K562 (cell line): ENCODE results near the gene PLCD1. TPM values are rescaled to one million over a fixed set of nuclear protein-coding genes. Genes with fewer than 3 reads are reported as not detected.
A peak's percentile ranks its signal among the peaks of the same experiment; 100 is the strongest.

ENCODE experiments used
- ARHGAP35 ChIP-seq: fragments of 450-650 bp; IDR thresholded peaks from 2 replicates; pipeline ENCODE4 v1.6.1; 2018; ENCODE audit not compliant: partially characterized antibody
- CBFA2T2 ChIP-seq: fragments of 450-650 bp; conservative IDR thresholded peaks from 2 replicates; pipeline ENCODE4 v1.6.1; 2017; ENCODE audit warnings: mild to moderate bottlenecking
- CREB3 ChIP-seq: fragments of 450-650 bp; conservative IDR thresholded peaks from 2 replicates; pipeline ENCODE4 v1.6.1; 2016; ENCODE audit warnings: missing genetic modification characterization, low read depth, mild to moderate bottlenecking, missing compliant biosample characterization, moderate library complexity
- ELF1 ChIP-seq: fragments of 200-800 bp; sonication (Bioruptor generic); IDR thresholded peaks from 2 replicates; pipeline ENCODE4 v1.6.1; 2016; ENCODE audit warnings: missing genetic modification characterization, missing compliant biosample characterization
- HOXB6 ChIP-seq: fragments of 250-450 bp; sonication (Bioruptor Pico); IDR thresholded peaks from 2 replicates; pipeline ENCODE4 v1.5.1; 2022; ENCODE audit warnings: mild to moderate bottlenecking, borderline replicate concordance
- LCOR ChIP-seq: sonication (generic); formaldehyde crosslinking; IDR thresholded peaks from 2 replicates; pipeline ENCODE4 v1.8.0; 2022; ENCODE audit warnings: mild to moderate bottlenecking, missing genetic modification reagents
- NCOR1 ChIP-seq: fragments of 450-650 bp; IDR thresholded peaks from 2 replicates; pipeline ENCODE4 v1.6.1; 2016; ENCODE audit warnings: mild to moderate bottlenecking, moderate library complexity
- RB1 ChIP-seq: fragments of 450-650 bp; IDR thresholded peaks from 2 replicates; pipeline ENCODE4 v1.6.1; 2017; ENCODE audit warnings: low read depth, mild to moderate bottlenecking
- RREB1 ChIP-seq: fragments of 250-450 bp; sonication (Bioruptor Pico); IDR thresholded peaks from 2 replicates; pipeline ENCODE4 v1.4.0; 2020
- ZNF77 ChIP-seq: fragments of 250-450 bp; sonication (Bioruptor Pico); IDR thresholded peaks from 2 replicates; pipeline ENCODE4 v1.5.0; 2020
- polyA plus RNA-seq, 8 experiments: library from polyadenylated mRNA; depleted of rRNA in 4 of 8; stranded (reverse) in 5 of 8; unstranded in 3 of 8; fragments of >200 nt; fragmentation: Nextera tagmentation in 2 of 8; fragmentation: Illumina TruSeq in 1 of 8; extraction: Ambion mirVana in 2 of 8; extraction: Trizol in 1 of 8; gene quantifications; 2 replicates each; pipeline versions ENCODE4 v1.2.1 to v1.2.3, GENCODE V29; 2011 to 2014; ENCODE audit warnings: inconsistent platforms in 1 of 8, missing spikeins in 1 of 8
- total RNA-seq, 7 experiments: library from RNA; depleted of rRNA in 6 of 7; stranded (reverse); fragments of >200 nt in 6 of 7; fragmentation: Illumina TruSeq in 2 of 7; extraction: Trizol in 2 of 7; gene quantifications; 2 replicates each; pipeline versions ENCODE4 v1.2.1 to v1.2.3, GENCODE V29; 2011 to 2021; ENCODE audit warnings: low replicate concordance in 1 of 7
- TF ChIP-seq, protein P1 (sequence below): fragments of 450-650 bp; IDR thresholded peaks from 2 replicates; pipeline ENCODE4 v1.6.1; 2018; ENCODE audit warnings: mild to moderate bottlenecking, low read depth; ENCODE audit not compliant: partially characterized antibody
- TF ChIP-seq, protein P2 (sequence below), 2 experiments: fragments of 450-650 bp; formaldehyde crosslinking in 1 of 2; IDR thresholded peaks; 2 replicates each; pipeline versions ENCODE4 v1.4.0 to v1.6.1; 2014 to 2020; ENCODE audit warnings: mild to moderate bottlenecking in 2 of 2, borderline replicate concordance in 1 of 2, low read depth in 1 of 2

The PLCD1 gene
- total and polyA plus RNA-seq, 9 of the 15 experiments (the other 6 are each of a cell fraction or from before 2014, with no cell fraction given), result 5.4 to 209 (median 116) TPM

DNA sequence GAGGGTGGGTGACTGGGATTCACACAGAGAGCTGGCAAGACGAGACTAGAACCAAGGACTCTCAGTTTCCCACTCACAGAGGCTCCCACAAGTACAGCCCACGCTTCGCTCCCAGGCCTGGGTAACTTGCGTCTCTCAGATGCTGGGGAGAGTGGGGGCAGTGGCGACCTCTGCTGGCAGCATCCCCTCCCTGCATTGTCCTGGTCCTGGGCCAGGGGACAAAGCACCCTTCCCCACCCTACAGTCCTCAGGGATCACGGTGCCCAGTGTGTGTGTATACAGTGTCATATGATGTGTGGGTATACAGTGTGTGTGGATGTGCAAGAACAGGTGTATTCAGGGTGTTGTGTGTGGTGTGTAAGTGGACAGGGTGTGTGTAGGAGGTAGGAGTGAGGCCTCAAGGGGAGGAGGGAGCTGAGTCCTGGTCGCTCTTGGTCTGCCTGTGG is 26.0 kb downstream of the PLCD1 start (continued):
- TF ChIP-seq RREB1 (CRISPR knock-in tag) (no peak), HOXB6 (CRISPR knock-in tag) (no peak), NCOR1 (no peak), ELF1 (tag) (no peak), CBFA2T2 (no peak), ARHGAP35 (peak; percentile 43), LCOR (CRISPR knock-in tag) (no peak), CREB3 (tag) (no peak), ZNF77 (CRISPR knock-in tag) (no peak), RB1 (peak; percentile 46; the same call in 1 of the 2 replicates)
- TF ChIP-seq, protein P1, sequence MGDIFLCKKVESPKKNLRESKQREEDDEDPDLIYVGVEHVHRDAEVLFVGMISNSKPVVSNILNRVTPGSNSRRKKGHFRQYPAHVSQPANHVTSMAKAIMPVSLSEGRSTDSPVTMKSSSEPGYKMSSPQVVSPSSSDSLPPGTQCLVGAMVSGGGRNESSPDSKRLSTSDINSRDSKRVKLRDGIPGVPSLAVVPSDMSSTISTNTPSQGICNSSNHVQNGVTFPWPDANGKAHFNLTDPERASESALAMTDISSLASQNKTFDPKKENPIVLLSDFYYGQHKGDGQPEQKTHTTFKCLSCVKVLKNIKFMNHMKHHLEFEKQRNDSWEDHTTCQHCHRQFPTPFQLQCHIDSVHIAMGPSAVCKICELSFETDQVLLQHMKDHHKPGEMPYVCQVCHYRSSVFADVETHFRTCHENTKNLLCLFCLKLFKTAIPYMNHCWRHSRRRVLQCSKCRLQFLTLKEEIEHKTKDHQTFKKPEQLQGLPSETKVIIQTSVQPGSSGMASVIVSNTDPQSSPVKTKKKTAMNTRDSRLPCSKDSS, result no peak
- TF ChIP-seq, protein P2, sequence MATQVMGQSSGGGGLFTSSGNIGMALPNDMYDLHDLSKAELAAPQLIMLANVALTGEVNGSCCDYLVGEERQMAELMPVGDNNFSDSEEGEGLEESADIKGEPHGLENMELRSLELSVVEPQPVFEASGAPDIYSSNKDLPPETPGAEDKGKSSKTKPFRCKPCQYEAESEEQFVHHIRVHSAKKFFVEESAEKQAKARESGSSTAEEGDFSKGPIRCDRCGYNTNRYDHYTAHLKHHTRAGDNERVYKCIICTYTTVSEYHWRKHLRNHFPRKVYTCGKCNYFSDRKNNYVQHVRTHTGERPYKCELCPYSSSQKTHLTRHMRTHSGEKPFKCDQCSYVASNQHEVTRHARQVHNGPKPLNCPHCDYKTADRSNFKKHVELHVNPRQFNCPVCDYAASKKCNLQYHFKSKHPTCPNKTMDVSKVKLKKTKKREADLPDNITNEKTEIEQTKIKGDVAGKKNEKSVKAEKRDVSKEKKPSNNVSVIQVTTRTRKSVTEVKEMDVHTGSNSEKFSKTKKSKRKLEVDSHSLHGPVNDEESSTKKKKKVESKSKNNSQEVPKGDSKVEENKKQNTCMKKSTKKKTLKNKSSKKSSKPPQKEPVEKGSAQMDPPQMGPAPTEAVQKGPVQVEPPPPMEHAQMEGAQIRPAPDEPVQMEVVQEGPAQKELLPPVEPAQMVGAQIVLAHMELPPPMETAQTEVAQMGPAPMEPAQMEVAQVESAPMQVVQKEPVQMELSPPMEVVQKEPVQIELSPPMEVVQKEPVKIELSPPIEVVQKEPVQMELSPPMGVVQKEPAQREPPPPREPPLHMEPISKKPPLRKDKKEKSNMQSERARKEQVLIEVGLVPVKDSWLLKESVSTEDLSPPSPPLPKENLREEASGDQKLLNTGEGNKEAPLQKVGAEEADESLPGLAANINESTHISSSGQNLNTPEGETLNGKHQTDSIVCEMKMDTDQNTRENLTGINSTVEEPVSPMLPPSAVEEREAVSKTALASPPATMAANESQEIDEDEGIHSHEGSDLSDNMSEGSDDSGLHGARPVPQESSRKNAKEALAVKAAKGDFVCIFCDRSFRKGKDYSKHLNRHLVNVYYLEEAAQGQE (IDR thresholded peaks at IDR 0.05; ENCODE audit: borderline replicate concordance), result peak; percentile 86
- TF ChIP-seq, protein P2 (CRISPR knock-in tag; IDR thresholded peaks at IDR 0.05; ENCODE audit: low read depth), result no peak
